ENCODE data around the gene GGT7. TPM values are rescaled to one million over a fixed set of nuclear protein-coding genes. Genes with fewer than 3 reads are reported as not detected.
"Not testable (repeated sequence)": the region's sequence is repeated elsewhere in the genome, so short reads cannot be mapped to it uniquely, and the experiment has no call there.

GGT7 gene
- 10 to 100 TPM; 17.8 to 22.0 (median 18.6) TPM for total RNA-seq
- 14.8 TPM for polyA plus RNA-seq
- long read RNA-seq, donor 1, partial matches to known transcripts: 15 of 27 reads
- long read RNA-seq, donor 1, other reads (novel, unspliced or antisense): 9 of 27 reads
- long read RNA-seq, donor 2, partial matches to known transcripts: 2 of 4 reads
- long read RNA-seq, donor 2, other reads (novel, unspliced or antisense): 2 of 4 reads
- long read RNA-seq, donor 3, transcript GGT7-201 (15 exons, 2,642 nt): major isoform, 10 of 36 reads
- long read RNA-seq, donor 3, partial matches to known transcripts: 18 of 36 reads
- long read RNA-seq, donor 3, other reads (novel, unspliced or antisense): 8 of 36 reads
- long read RNA-seq, donor 4, partial matches to known transcripts: 7 of 9 reads
- long read RNA-seq, donor 4, other reads (novel, unspliced or antisense): 2 of 9 reads

- Histone ChIP-seq H3K9me3 (ENCODE audit: control insufficient read depth, low read length) (no peaks in the 10 kb centered on the region), H3K27me3 (ENCODE audit: control insufficient read depth, insufficient read depth) (no peaks in the 10 kb centered on the region), H3K4me3 (ENCODE audit: low read length) (peak within 1 kb of the TSS; percentile 71), H3K27ac (ENCODE audit: low read length) (peak within 1 kb of the TSS; percentile 38), H3K4me1 (ENCODE audit: control insufficient read depth, insufficient read depth, low read length) (peaks cover 7% of the 10 kb centered on the region)
- 1% methylated on average over 52 of the region's 52 CpGs for WGBS
- DNase-seq: peak; percentile 81 to 94 (median 93)
- peak; percentile 64 to 67 for ATAC-seq
- intact Hi-C loops (cut with DNase I): loop anchor here in 2 of 4 donors (2.0 to 5.0 kb wide), 2 partner anchors 85 to 88 kb away; partner anchors contain the start of genes GSS (in 1 of the 2) and MYH7B (in 1 of the 2)
These were observed at the start of gene GGT7 for GRCh38 chr20:34872622-34873224. GGT7 (minus strand) TSS chr20:34872856; CDS start chr20:34872815, 41 bp downstream.

GRCh38 chr20:34921436-34921835 is 48.8 kb upstream of the GGT7 start:
- peaks cover 2% of the 10 kb centered on the region for H3K4me1 ChIP-seq (ENCODE audit: control insufficient read depth, insufficient read depth, low read length)
- peak overlapping the region; percentile 20 for H3K27ac ChIP-seq (ENCODE audit: low read length)
- intact Hi-C loops (cut with DNase I): no loop called here
- no peak overlapping the region for H3K4me3 ChIP-seq (ENCODE audit: low read length)
- ATAC-seq: no peak
- 61% methylated on average over 3 of the region's 3 CpGs for whole genome bisulfite sequencing
- no peaks in the 10 kb centered on the region for H3K9me3 ChIP-seq (ENCODE audit: control insufficient read depth, low read length)
- DNase-seq: no peak
- no peaks in the 10 kb centered on the region for H3K27me3 ChIP-seq (ENCODE audit: control insufficient read depth, insufficient read depth)

GRCh38 chr20:34920055-34920454 is 47.4 kb upstream of the GGT7 start:
- Histone ChIP-seq H3K9me3 (ENCODE audit: control insufficient read depth, low read length) (no peaks in the 10 kb centered on the region), H3K4me3 (ENCODE audit: low read length) (no peak overlapping the region), H3K4me1 (ENCODE audit: control insufficient read depth, insufficient read depth, low read length) (peaks cover 2% of the 10 kb centered on the region), H3K27ac (ENCODE audit: low read length) (no peak overlapping the region), H3K27me3 (ENCODE audit: control insufficient read depth, insufficient read depth) (no peaks in the 10 kb centered on the region)
- intact Hi-C loops (cut with DNase I): no loop called here
- ATAC-seq: no peak
- DNase-seq: no peak

- WGBS: 56% methylated on average over 2 of the region's 2 CpGs
- Histone ChIP-seq H3K27me3 (ENCODE audit: control insufficient read depth, insufficient read depth) (no peaks in the 10 kb centered on the region), H3K4me1 (ENCODE audit: control insufficient read depth, insufficient read depth, low read length) (peaks cover 11% of the 10 kb centered on the region), H3K9me3 (ENCODE audit: control insufficient read depth, low read length) (no peaks in the 10 kb centered on the region), H3K4me3 (ENCODE audit: low read length) (no peak overlapping the region), H3K27ac (ENCODE audit: low read length) (no peak overlapping the region)
- DNase-seq (no peak), ATAC-seq (peak in 1 of 2 donors; percentile 32)
- intact Hi-C loops (cut with DNase I): no loop called here
These were observed 44.2 kb upstream of the GGT7 start for GRCh38 chr20:34916774-34917354.

- WGBS: 75% methylated on average over 4 of the region's 4 CpGs
- intact Hi-C loops (cut with DNase I): no loop called here
- DNase-seq (no peak), ATAC-seq (no peak)
- Histone ChIP-seq H3K27ac (ENCODE audit: low read length) (no peak overlapping the region), H3K4me1 (ENCODE audit: control insufficient read depth, insufficient read depth, low read length) (peaks cover 11% of the 10 kb centered on the region), H3K9me3 (ENCODE audit: control insufficient read depth, low read length) (no peaks in the 10 kb centered on the region), H3K4me3 (ENCODE audit: low read length) (no peak overlapping the region), H3K27me3 (ENCODE audit: control insufficient read depth, insufficient read depth) (no peaks in the 10 kb centered on the region)
These were observed 43.2 kb upstream of the GGT7 start for GRCh38 chr20:34915749-34916455.

GRCh38 chr20:34915131-34915530 is 42.5 kb upstream of the GGT7 start:
- no peaks in the 10 kb centered on the region for H3K9me3 ChIP-seq (ENCODE audit: control insufficient read depth, low read length)
- DNase-seq (no peak), ATAC-seq (no peak)
- intact Hi-C loops (cut with DNase I): no loop called here
- peak overlapping the region; percentile 25 for H3K27ac ChIP-seq (ENCODE audit: low read length)
- no peaks in the 10 kb centered on the region for H3K27me3 ChIP-seq (ENCODE audit: control insufficient read depth, insufficient read depth)
- H3K4me1 ChIP-seq (ENCODE audit: control insufficient read depth, insufficient read depth, low read length): peaks cover 11% of the 10 kb centered on the region
- no peak overlapping the region for H3K4me3 ChIP-seq (ENCODE audit: low read length)
- 91% methylated on average over 4 of the region's 4 CpGs for WGBS

- no peaks in the 10 kb centered on the region for H3K27me3 ChIP-seq (ENCODE audit: control insufficient read depth, insufficient read depth)
- H3K4me3 ChIP-seq (ENCODE audit: low read length): no peak overlapping the region
- intact Hi-C loops (cut with DNase I): no loop called here
- peak; percentile 93 to 98 for ATAC-seq
- H3K9me3 ChIP-seq (ENCODE audit: control insufficient read depth, low read length): no peaks in the 10 kb centered on the region
- H3K4me1 ChIP-seq (ENCODE audit: control insufficient read depth, insufficient read depth, low read length): peaks cover 10% of the 10 kb centered on the region
- DNase-seq: peak; percentile 69 to 84 (median 79)
- 24% methylated on average over 7 of the region's 7 CpGs for whole genome bisulfite sequencing
- peak overlapping the region; percentile 99 for H3K27ac ChIP-seq (ENCODE audit: low read length)
These were observed 35.2 kb upstream of the GGT7 start for GRCh38 chr20:34907616-34908469.

GRCh38 chr20:34904202-34904621 is 31.6 kb upstream of the GGT7 start:
- H3K27ac ChIP-seq (ENCODE audit: low read length): peak overlapping the region; percentile 78
- no peaks in the 10 kb centered on the region for H3K9me3 ChIP-seq (ENCODE audit: control insufficient read depth, low read length)
- no peaks in the 10 kb centered on the region for H3K27me3 ChIP-seq (ENCODE audit: control insufficient read depth, insufficient read depth)
- peaks cover 12% of the 10 kb centered on the region for H3K4me1 ChIP-seq (ENCODE audit: control insufficient read depth, insufficient read depth, low read length)
- 27% methylated on average over 3 of the region's 3 CpGs for WGBS
- intact Hi-C loops (cut with DNase I): no loop called here
- peak in 1 of 2 donors; percentile 34 for ATAC-seq
- H3K4me3 ChIP-seq (ENCODE audit: low read length): no peak overlapping the region
- no peak for DNase-seq

GRCh38 chr20:34898731-34899130 is 26.1 kb upstream of the GGT7 start:
- intact Hi-C loops (cut with DNase I); H3K9me3 ChIP-seq (ENCODE audit: control insufficient read depth, low read length); H3K4me3 ChIP-seq (ENCODE audit: low read length); H3K27me3 ChIP-seq (ENCODE audit: control insufficient read depth, insufficient read depth); H3K4me1 ChIP-seq (ENCODE audit: control insufficient read depth, insufficient read depth, low read length); DNase-seq; H3K27ac ChIP-seq (ENCODE audit: low read length); ATAC-seq: not testable (repeated sequence)
- WGBS: 94% methylated on average over 26 of the region's 26 CpGs

GRCh38 chr20:34898129-34898528 is 25.5 kb upstream of the GGT7 start:
- H3K4me1 ChIP-seq (ENCODE audit: control insufficient read depth, insufficient read depth, low read length); DNase-seq; intact Hi-C loops (cut with DNase I); H3K27me3 ChIP-seq (ENCODE audit: control insufficient read depth, insufficient read depth); H3K9me3 ChIP-seq (ENCODE audit: control insufficient read depth, low read length); H3K27ac ChIP-seq (ENCODE audit: low read length); H3K4me3 ChIP-seq (ENCODE audit: low read length); ATAC-seq: not testable (repeated sequence)
- WGBS: 81% methylated on average over 3 of the region's 3 CpGs
